Activated CD4-positive, alpha-beta T cell treated with anti-CD3 and anti-CD28 coated beads, Interleukin-2, Interleukin-4, amounts not matched to agents 100 ng/mL and 50 ng/mL, durations not matched to agents 16 hours and 8 hours (primary cell): ENCODE results near the gene CYP27A1.
"Not testable (repeated sequence)": the region's sequence is repeated elsewhere in the genome, so short reads cannot be mapped to it uniquely, and the experiment has no call there.

Experiments
- DNase-seq: peaks from one replicate; pipeline ENCODE4 v3.0.0-alpha.2; 2020; ENCODE audit warnings: low spot score

The CYP27A1 gene

GRCh38 chr2:218832081-218832480, 50.1 kb downstream of the CYP27A1 start:
- DNase-seq, result no peak

- DNase-seq, result no peak
Observed at GRCh38 chr2:218832520-218832919, 50.6 kb downstream of the CYP27A1 start.

- no peak for DNase-seq
Observed at GRCh38 chr2:218833023-218833609, 51.2 kb downstream of the CYP27A1 start.

GRCh38 chr2:218834685-218835084, 52.7 kb downstream of the CYP27A1 start:
- no peak for DNase-seq

GRCh38 chr2:218837495-218837894, 55.5 kb downstream of the CYP27A1 start:
- DNase-seq, result no peak

GRCh38 chr2:218839430-218839829, 57.5 kb downstream of the CYP27A1 start:
- DNase-seq, result no peak

- DNase-seq, result no peak
Observed at GRCh38 chr2:218839888-218840287, 57.9 kb downstream of the CYP27A1 start.

GRCh38 chr2:218844334-218844733, 62.4 kb downstream of the CYP27A1 start:
- not testable (repeated sequence) for DNase-seq

- DNase-seq, result not testable (repeated sequence)
Observed at GRCh38 chr2:218846963-218847362, 65.0 kb downstream of the CYP27A1 start.

GRCh38 chr2:218849721-218850120, 67.8 kb downstream of the CYP27A1 start:
- DNase-seq, result no peak

GRCh38 chr2:218850796-218851195, 68.8 kb downstream of the CYP27A1 start:
- DNase-seq, result no peak

- DNase-seq, result no peak
Observed at GRCh38 chr2:218851286-218851685, 69.3 kb downstream of the CYP27A1 start.

- DNase-seq, result peak; percentile 60
Observed at GRCh38 chr2:218852911-218853667, 71.1 kb downstream of the CYP27A1 start.

GRCh38 chr2:218853766-218854165, 71.8 kb downstream of the CYP27A1 start:
- DNase-seq, result no peak

GRCh38 chr2:218854860-218855259, 72.9 kb downstream of the CYP27A1 start:
- no peak for DNase-seq

GRCh38 chr2:218855305-218856166, 73.6 kb downstream of the CYP27A1 start:
- no peak for DNase-seq

GRCh38 chr2:218856167-218856895, 74.4 kb downstream of the CYP27A1 start:
- no peak for DNase-seq

GRCh38 chr2:218856896-218857243, 74.9 kb downstream of the CYP27A1 start:
- no peak for DNase-seq

GRCh38 chr2:218857371-218858137, 75.6 kb downstream of the CYP27A1 start:
- no peak for DNase-seq

GRCh38 chr2:218858138-218858445, 76.1 kb downstream of the CYP27A1 start:
- no peak for DNase-seq

GRCh38 chr2:218858671-218859555, 77.0 kb downstream of the CYP27A1 start:
- DNase-seq, result no peak
